Left ventricle myocardium inferior (tissue), 1 donor: Measurements from ENCODE around the gene ACSS1. TPM values are rescaled to one million over a fixed set of nuclear protein-coding genes. Genes with fewer than 3 reads are reported as not detected.

Experiments used
- DNase-seq: peaks from one replicate; pipeline ENCODE4 v3.0.0-alpha.2; 2020
- H3K27ac ChIP-seq: fragments of 200-600 bp; replicated peaks from 2 replicates; pipeline ENCODE4 v1.8.0; 2021
- H3K27me3 ChIP-seq: fragments of 200-600 bp; 2 replicates; pipeline ENCODE4 v1.8.0; 2021; ENCODE audit warnings: low read depth
- H3K36me3 ChIP-seq: fragments of 200-600 bp; 2 replicates; pipeline ENCODE4 v1.8.0; 2021
- H3K4me1 ChIP-seq: fragments of 200-600 bp; 2 replicates; pipeline ENCODE4 v1.8.0; 2021
- H3K4me3 ChIP-seq: fragments of 200-600 bp; 2 replicates; pipeline ENCODE4 v1.8.0; 2021; ENCODE audit warnings: mild to moderate bottlenecking, moderate library complexity
- H3K9me3 ChIP-seq: fragments of 200-600 bp; replicated peaks from 2 replicates; pipeline ENCODE4 v1.8.0; 2021
- intact Hi-C: fragments of 100-400 bp; cut with micrococcal nuclease; formaldehyde crosslinking; loops from one replicate; pipeline ENCODE4 v1.11.0; 2022
- total RNA-seq: library from RNA; stranded (reverse); fragmentation: NEBNext Ultra II Directional; extraction: Animal tissue kit (Norgen Biotek cat#: 25700); gene quantifications from one replicate; pipeline ENCODE4 v1.2.1, GENCODE V29; 2021
- TF ChIP-seq, protein P1 (sequence below): fragments of 200-600 bp; IDR thresholded peaks from 2 replicates; pipeline ENCODE4 v1.8.0; 2021; ENCODE audit warnings: antibody characterized with exemption, mild to moderate bottlenecking, borderline replicate concordance
- donor health status: DM: no; HTN: yes; CAD: no; lungs with severe emphysema.

ACSS1 gene
- total RNA-seq, 1 donor from 2014 or later = 159 TPM

DNA sequence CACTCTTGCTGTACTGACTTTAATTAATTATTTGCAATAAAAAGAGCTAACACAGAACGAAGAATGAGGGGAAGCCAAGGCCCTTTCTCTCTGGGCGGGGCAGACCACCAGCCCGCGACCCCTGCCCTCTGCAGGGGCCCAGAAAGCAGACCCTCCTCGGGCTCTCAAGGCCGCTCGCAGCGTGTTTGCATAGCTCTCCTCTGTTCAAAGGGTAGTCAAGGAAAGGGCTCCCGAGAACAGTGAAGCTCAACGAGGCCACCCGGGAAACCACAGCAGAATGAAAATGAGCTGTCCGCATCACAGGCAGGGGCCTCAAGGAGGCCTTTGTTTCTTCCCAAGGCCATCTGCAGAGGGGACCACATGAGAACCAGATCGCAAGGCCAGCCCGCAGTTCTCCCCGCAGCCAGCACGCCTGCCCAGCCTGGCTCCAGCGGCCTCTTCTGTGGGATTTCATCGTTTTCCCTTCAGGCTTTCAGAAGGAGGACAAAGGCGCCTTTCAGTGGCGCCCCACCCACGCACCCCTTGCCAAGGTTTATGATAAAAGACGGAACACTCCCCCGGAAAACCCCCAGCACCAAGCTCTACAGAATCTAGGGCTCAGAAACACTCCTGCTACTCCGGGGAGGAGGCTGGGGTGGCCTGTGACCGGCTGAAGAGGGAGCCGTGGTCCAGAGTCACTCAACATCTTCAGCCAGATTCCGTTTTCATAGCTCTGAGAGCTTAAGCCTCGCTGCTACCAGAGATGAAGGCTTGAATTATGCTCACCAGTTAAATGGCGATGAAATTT is 25.3 kb downstream of the ACSS1 start:
- TF ChIP-seq, protein P1, sequence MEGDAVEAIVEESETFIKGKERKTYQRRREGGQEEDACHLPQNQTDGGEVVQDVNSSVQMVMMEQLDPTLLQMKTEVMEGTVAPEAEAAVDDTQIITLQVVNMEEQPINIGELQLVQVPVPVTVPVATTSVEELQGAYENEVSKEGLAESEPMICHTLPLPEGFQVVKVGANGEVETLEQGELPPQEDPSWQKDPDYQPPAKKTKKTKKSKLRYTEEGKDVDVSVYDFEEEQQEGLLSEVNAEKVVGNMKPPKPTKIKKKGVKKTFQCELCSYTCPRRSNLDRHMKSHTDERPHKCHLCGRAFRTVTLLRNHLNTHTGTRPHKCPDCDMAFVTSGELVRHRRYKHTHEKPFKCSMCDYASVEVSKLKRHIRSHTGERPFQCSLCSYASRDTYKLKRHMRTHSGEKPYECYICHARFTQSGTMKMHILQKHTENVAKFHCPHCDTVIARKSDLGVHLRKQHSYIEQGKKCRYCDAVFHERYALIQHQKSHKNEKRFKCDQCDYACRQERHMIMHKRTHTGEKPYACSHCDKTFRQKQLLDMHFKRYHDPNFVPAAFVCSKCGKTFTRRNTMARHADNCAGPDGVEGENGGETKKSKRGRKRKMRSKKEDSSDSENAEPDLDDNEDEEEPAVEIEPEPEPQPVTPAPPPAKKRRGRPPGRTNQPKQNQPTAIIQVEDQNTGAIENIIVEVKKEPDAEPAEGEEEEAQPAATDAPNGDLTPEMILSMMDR = peak; percentile 20
- DNase-seq = peak; percentile 71
- Histone ChIP-seq H3K27me3 (no peaks in the 10 kb centered on the region), H3K9me3 (no peaks in the 10 kb centered on the region), H3K4me3 (peak overlapping the region; percentile 22), H3K4me1 (peaks cover 82% of the 10 kb centered on the region), H3K27ac (peak overlapping the region; percentile 98), H3K36me3 (peaks cover 25% of the 10 kb centered on the region)
- intact Hi-C loops = no loop called here

DNA sequence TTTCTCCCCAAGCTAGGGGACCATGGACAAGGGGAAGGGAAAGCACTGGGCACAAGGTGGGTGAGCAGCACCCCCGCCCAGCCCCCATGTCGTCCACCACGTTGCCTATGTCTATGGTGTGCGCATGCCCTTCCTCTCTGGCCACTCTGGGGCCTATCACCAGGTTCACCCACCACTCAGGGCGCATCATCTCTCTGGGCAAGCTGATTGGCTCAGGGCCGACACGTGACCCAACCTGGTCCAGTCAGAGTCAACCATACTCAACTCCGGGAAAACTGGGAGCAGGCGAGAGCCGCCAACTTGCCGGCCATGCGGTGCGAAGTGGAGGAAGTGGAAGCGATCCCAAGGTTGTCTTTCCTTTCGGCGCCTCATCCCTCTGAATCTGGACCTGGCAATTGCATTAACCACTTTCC is 25.9 kb downstream of the ACSS1 start:
- Histone ChIP-seq H3K4me3 (peak overlapping the region; percentile 22), H3K36me3 (peaks cover 25% of the 10 kb centered on the region), H3K9me3 (no peaks in the 10 kb centered on the region), H3K4me1 (peaks cover 82% of the 10 kb centered on the region), H3K27ac (peak overlapping the region; percentile 98), H3K27me3 (no peaks in the 10 kb centered on the region)
- DNase-seq = no peak
- TF ChIP-seq, protein P1 = no peak
- intact Hi-C loops = no loop called here

DNA sequence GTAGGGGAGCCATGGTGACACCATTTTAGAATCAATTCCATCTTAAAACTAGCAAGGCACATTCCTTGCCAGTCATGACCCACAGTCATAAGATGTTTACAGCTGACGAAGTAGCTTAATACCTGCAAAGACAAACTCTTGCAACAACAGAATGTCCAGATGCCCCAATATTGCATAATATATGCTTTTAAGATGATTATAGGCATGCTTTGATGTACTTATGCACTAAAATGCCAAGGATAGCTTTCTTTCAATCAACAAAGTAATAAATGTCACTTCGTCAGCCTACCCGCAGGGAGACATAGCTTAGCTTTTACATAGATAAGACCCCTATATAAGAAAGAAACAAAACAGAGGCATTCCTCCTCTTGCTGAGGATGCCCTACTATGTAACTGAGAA is 26.7 kb downstream of the ACSS1 start:
- TF ChIP-seq, protein P1 = no peak
- H3K4me3 ChIP-seq = no peak overlapping the region
- H3K36me3 ChIP-seq = peaks cover 25% of the 10 kb centered on the region
- H3K9me3 ChIP-seq = no peaks in the 10 kb centered on the region
- intact Hi-C loops = no loop called here
- H3K27me3 ChIP-seq = no peaks in the 10 kb centered on the region
- H3K4me1 ChIP-seq = peaks cover 82% of the 10 kb centered on the region
- no peak for DNase-seq
- H3K27ac ChIP-seq = peak overlapping the region; percentile 98

DNA sequence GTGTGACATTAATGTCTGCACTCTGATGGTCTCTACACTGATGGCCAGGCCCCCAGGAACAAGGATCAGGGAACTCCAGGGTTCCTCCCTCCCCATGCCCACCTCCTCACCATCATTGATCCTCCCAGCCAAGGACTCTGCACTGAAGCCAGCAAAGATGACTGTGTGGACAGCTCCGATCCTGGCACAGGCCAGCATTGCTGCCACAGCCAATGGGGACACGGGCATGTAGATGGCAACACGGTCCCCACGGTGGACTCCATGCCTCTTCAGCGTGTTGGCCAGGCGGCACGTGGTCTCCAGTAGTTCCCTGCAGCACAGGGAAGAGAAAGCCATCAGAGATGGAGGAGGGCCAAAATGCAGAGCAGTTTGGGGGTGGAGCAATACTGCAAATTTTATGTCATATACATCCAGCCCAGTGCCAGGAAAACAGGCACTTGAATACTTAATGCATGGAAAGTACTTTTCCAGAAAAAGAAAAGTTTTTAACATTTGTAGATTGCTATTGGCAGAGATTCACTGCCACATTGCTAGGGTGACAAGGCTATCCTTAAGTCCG is 27.2 kb downstream of the ACSS1 start:
- H3K9me3 ChIP-seq = no peaks in the 10 kb centered on the region
- peaks cover 82% of the 10 kb centered on the region for H3K4me1 ChIP-seq
- no peak overlapping the region for H3K4me3 ChIP-seq
- peak overlapping the region; percentile 98 for H3K27ac ChIP-seq
- DNase-seq = no peak
- intact Hi-C loops = no loop called here
- TF ChIP-seq, protein P1 = no peak
- H3K36me3 ChIP-seq = peaks cover 25% of the 10 kb centered on the region
- H3K27me3 ChIP-seq = no peaks in the 10 kb centered on the region

DNA sequence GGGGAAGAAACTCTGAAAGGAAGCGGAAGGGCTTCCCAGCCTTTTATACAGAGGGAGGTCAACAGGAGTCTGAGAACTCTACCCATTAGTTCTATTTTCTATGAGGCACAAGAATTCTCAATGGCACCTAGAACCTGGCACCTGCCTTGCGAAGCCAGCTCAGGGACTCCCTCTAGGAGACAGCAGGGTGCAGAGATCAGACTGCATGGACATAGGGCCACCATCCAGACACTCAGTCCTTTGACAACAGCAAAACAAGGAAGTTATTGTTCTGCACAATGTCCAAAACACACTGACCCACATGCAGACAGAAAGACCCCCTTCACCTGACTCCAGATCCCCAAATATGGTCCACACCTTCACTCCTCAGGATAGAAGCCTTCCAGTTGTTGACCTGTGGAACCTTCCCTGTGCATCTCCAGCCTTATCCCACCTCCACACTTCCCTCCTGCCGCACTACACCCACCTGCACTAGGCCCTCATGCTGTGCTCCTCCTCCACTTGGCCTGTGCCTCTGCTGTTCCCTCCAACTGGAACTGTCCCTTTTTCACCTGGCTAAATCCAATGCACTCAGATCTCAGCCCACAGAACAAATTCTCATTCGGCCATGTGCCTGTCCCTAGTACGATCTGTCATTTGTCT is 27.8 kb downstream of the ACSS1 start:
- H3K4me1 ChIP-seq = peaks cover 82% of the 10 kb centered on the region

More for the DNA sequence above, 27.8 kb downstream of the ACSS1 start:
- TF ChIP-seq, protein P1 = no peak
- H3K9me3 ChIP-seq = no peaks in the 10 kb centered on the region
- H3K27ac ChIP-seq = peak overlapping the region; percentile 98
- no peak overlapping the region for H3K4me3 ChIP-seq
- no peak for DNase-seq
- intact Hi-C loops = no loop called here
- peaks cover 25% of the 10 kb centered on the region for H3K36me3 ChIP-seq
- H3K27me3 ChIP-seq = no peaks in the 10 kb centered on the region
